ENCODE data around the gene HLCS.

The HLCS gene

DNA sequence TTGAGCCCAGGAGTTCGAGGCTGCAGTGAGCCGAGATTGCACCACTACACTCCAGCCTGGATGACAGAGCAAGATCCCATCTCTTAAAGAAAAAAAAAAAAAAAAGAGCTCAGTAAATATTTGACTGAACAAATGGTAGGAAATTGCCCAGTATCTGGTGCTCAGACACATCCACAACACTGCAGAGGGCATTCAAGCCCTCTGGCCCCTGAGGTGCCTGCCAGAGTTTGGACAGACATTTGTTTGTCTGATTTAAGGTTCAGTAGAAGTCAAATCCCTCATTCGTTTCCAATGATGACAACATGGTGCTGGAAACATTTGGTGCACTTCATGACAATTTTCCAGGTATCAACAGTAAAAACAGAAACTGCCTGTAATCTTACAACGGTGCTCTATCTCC is 86.6 kb downstream of the HLCS start:
- no peak for FAIRE-seq

DNA sequence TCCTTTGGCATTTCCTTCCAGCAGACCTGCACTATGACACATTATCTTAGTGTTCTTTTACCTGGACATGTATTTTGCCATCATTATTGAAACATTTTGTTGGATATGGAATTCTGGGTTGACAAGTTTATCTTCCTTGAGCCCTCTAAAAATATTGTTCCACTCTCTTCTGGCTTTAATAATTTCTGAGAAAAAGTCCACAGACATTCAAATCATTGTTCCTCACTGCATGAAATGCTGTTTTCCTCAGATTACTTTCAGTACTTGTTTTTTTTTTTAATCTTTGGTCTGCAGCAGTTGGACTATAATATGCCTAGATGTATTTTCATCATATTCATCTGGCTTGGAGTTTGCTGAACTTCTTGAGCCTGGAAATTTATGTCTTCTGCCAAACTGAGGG is 88.7 kb downstream of the HLCS start:
- FAIRE-seq: no peak

DNA sequence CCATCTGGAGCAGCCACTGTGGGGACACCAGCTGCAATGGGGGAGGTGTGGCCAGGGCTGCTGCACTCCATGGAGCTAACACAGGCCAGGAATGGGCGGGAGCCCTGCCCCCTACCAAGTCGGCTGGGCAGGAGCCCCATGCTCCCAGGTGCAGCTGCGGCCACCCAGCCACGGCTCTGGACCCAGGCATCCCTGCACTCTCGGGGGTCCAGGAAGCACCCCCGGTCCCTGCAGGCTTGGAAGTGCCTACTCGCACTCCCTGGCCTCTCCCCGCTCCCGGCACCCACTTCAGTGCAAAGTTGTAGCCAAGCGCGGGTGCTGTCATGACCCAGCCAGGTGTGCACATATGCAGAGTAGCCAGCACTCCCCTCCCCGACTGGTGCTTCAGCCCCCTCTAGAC is 91.8 kb downstream of the HLCS start:
- no peak for FAIRE-seq

DNA sequence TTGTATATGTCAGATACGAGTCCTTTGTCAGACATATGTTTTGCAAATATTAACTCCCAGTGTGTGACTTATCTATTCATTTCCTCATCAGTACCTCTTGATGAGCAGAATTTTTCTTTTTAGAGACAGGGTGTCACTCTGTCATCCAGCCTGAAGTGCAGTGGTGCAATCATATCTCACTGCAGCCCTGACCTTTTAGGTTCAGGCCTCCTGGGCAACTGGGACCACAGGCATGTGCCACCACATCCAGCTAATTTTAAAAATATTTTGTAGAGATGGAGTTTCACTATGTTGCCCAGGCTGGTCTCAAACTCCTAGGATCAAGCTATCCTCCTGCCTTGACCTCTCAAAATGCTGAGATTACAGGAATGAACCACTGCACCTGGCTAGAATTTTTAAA is 93.0 kb downstream of the HLCS start:
- no peak for FAIRE-seq

DNA sequence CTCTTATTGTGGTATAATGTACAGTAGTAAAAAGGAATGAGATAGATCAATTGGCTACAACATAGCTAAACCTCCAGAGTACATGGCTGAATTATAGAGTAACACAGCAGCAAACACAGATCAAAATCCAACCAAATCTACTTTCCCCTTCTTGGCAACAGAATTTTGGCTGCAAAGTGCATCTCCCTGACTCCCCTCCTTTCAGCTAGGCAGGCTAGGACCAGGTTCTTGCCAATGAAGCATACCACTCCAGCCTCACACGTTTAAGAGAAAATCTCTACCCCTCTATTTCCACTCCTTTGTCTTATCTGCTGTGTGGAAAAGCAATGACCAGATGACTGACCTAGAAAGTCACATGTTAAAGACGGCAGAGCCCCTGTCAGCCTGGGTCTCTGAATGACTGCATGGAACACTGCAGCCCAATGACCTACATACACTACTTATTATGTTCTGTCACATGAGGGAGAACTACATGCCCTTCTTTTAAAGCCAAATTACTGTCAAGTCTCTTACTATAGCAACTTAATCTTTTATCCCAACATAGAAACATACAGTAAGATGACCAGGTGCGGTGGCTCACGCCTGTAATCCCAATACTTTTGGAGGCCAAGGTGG is 99.1 kb downstream of the HLCS start:
- FAIRE-seq: no peak

DNA sequence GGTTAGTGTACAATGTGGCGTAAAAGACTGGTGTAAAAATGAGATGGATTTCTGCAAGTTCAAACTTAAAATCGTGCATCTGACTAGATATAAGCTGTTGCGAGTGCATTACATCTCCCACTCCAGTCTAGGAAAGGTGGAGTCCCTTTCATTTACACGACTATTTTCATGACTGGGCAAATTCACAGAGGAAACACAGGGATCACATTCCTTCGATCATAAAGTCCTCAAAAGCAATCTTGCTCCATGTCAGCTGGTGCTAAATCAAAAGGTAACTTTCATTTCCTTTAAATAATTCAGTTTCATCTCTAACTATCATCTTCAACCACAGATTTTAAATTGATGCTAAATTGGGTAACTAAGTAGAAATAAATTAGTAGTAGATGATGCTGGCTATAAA is 100.0 kb downstream of the HLCS start:
- FAIRE-seq: no peak

DNA sequence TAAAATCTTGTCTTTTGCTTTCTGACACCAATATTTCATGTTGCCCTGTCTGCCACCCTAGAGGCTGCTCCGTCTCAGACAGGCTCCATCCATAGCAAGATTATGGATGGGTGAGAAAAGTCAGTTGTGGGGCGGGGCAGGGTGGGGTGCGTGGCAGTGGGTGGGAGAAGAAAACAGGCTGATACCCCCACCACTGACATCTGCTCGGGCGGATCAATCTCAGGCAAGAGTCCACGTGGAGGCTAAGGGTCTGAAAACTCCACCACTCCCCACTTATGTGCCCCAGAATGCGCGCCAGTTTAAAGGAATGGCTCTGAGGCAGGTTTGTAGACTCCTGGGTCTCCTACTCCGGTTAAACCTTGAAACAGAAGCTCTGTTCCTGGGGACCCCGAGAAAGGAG is 101.5 kb downstream of the HLCS start:
- FAIRE-seq: no peak

DNA sequence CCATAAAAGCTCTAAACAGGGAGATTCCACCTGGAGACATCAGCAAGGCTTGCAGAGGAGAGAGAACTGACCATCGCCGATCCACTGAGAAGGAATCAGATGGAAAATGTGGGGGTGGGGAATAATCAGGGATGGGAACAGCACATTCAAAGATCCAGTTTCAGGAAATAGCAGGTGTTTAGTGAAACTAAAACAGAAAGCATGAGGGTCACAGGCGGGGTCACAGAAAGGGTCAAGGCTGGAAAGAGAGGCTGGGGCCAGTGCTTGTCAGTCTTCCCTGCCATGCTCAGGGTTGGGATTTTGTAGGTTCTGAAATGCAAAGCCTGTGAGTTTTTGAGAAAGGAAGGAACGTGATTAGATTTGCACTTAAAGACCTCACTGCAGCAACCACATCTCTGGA is 103.2 kb downstream of the HLCS start:
- FAIRE-seq: no peak

DNA sequence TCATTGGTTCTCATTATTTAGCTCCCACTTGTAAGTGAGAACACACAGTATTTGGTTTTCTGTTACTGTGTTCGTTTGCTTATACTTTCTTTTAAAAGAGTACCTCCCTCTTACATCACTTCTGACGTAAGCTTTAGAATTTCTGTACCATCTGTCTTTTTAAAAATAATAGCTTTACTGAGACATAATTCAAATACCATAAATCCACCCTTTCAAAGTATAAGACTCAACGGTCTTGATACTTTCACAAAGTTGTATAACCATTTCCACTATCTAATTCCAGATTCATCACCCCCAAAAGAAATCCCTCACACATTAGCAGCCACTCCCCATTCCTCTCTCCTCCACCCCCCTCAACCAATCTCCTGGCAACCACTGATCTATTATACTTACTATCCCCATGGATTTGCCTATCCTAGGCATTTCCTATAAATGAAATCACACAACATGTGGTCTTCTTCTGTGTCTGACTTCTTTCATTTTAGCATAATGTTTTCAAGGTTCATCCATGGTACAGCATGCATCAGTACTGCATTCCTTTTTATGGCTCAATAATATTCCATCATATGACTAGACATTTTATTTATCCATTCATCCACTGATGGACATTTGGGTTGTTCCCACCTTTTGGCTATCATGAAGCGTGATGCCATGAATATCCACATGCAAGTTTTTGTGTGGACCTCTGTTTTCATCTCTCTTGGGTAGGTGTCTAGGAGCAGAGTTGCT is 104.7 kb downstream of the HLCS start:
- no peak for FAIRE-seq

DNA sequence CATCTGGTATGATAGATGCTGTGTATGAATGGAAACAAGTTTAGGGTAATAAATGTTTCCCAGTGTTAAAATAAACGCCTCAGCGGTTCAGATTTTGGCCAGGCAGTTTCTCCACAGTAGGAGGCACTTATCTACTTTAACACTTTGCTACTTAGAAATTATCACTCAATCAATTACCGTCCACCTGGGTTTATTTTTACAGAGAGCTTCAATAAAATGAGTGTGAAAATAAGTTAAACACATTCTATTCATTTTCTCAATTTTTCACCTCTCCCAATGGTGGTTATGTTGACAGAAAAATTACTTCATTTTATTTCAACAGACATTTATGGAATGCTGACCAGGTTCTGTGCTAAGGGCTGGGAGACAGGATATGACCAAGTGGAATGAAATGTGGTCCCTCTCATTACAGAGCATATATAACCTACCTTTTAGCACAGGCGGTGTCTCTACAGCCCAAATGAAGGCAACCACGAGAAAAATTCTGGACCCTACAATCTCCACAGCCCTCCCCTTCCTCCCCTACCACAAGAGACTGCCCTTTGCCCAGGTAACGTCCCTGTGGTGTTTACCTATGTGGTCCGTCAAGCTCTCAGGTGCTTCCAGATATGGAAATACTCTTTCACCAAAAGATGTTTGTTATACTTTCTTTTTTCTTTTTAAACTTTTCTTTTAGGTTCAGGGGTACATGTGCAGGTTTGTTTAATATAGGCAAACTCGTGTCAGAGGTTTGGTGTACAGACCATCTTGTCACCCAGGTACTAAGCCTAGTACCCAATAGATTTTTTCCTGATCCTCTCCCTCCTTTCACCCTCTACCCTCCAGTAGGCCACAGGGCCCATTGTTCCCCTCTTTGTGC is 105.5 kb downstream of the HLCS start:
- no peak for FAIRE-seq

DNA sequence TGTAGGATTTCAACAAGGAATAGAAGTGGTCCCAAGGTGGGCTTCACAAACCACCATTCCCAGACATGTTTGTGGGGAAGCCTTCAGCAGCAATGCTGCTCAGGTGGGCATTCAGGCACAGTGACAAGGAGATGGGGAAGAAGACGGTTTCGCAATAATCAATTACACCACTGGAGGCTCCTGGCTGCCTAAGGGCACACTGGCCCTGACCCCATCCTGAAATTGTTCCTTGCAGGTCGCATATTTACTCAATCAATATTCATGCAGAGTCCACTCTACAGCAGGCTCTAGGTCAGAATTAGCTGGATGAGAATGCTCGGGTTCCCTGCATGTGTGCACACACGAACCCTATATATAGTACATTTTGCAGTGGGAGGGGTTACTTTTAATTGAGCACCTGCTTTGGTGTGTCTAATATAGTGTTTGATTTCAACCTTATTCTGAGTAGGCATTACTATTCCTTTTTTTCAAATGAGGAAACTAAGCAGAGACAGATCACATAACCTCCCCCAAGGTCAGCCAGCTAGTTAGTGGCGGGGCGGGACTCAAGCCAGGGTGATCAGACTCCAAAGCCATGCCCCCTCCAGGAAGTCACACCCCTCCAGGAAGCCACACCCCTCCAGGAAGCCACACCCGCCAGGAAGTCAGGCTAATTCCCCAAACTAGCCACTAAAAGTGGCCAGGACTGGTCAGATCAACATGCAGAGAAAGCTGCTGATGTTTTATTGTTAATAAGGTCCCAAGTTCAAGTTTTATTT is 106.5 kb downstream of the HLCS start:
- FAIRE-seq: no peak

DNA sequence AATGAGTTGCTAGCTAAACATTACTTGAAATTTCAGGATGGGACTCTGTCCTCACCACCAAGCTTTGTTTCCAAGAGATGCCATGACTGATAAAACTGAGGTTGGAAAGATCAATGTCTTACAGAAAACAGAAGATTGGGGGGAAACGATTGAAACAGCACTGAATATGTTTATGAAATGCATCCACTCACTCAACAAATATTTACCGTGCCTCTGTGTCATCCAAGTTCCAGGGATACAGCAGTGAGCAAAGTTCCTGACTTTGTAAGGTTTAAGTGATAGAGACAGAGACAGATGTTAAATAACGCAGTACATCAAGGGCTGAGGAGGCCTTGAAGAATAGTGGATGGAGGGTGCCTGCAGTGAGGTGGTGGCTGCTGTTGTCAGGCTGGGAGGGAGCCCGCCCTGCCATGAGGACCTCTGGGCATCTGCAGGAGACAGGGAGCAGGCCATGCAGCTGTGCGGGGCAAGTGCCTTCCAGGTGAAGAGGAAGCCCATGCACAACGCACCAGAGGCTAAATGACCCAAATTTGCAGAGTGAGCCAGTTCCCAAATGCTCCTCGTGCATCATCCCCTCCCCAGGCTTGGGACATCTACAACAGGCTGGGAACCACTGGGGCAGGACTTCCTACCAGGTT is 108.0 kb downstream of the HLCS start:
- FAIRE-seq: no peak

DNA sequence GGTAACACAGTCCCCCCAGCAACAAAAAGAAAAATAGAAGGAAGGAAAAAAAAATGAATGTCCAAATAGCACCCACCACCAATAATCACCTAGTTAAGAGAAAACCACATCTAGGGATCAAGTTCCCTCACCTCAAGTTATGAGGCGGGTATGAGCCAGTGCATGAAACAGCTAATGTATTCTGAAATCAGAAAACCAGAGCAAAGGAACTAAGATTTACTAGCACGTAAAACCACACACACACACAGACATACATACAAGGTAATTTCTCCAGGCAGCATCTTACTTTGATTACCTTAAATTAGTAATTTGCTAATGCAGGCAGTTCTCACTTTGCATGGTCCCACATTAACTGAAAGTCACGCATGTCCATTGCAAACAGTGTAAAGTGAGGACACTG is 109.8 kb downstream of the HLCS start:
- no peak for FAIRE-seq

DNA sequence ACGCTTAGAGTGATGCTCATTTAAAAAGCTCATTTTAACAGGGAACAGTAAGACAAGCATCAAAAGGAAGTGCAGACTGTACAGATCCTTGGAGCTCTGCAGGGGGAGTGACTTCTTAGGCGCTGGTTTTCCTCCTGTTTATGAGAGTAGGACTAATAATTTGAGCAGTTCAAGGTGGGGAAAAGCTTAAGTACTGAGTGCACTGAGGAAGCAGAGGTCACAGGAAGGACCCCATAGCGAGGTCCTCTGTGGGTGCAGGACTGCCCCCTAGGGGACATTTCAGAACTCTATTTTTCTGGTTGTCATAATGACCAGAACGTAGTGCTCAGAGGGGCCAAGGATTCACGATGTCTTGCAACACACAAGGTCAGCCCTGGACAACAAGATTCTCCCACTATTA is 112.1 kb downstream of the HLCS start:
- no peak for FAIRE-seq

DNA sequence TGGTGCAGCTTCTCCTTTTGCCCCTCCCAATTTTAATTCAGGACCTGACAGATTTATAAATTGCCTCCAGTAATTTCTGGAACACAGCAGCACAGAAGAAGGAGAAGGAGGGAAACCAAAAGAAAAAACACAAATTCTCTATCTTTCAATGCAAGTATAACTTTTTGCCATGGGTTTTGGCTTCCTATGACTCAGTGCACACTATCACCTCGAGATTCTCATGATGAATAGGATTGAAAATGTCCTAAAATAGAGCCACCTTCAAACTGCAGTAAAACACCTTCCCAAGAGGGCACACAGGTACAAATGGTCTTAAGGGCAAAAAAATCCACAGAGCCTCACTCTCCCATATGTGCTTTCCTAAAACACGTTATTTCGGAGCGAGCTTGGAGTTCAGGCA is 113.6 kb downstream of the HLCS start:
- no peak for FAIRE-seq

DNA sequence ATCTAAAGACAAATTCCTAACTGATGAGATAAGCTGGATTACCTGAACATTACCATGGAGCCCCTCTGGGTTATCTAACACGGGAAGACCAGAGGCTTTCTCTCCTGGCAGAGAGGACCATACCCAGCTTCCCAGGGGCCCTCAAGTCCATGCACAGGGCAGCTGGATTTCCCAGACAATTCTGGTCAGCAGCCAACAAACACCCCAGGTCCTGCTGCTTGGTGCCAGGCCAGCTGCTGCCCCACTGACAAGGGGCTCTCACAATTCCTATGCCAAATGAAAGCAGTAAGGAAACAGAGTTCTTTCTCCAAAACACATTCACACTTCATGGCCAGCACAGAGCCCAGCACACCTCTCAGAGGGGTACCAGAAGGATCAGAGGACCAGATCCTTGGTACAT is 114.2 kb downstream of the HLCS start:
- FAIRE-seq: no peak

DNA sequence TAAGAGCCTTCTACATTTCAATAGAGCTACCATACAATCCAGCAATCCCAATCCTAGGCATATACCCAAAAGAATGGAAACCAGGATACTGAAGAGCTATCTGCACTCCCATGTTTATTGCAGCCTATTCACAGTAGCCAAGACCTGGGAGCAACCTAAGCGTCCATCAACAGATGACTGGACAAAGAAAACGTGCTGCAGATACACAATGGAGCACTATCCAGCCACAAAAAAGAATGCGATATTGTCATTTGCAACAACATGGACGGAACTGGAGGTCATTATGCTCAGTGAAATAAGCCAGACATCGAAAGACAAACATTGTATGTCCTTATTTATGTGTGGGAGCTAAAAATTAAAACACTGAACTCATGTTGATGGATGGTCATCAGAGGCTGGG is 115.3 kb downstream of the HLCS start:
- no peak for FAIRE-seq

DNA sequence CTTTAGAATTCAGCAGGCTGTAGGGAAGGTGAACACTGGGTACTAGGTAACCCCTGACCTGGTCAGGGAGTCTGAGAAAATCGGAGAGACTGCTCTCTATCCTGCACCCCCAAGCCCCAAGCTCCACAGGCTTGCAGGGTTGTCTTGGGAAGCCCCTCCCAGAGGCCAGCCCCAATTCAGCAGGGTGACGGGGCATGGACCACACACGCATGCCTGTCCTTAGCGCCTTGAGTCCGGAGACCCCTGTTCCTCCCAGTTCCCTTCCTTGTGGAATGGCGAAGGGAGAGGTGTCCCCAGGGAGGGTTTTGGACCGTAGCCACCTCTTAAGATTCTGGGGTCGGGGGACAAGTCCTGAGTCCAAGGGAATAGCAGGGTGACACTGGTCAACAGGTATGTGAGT is 116.1 kb downstream of the HLCS start:
- FAIRE-seq: no peak

DNA sequence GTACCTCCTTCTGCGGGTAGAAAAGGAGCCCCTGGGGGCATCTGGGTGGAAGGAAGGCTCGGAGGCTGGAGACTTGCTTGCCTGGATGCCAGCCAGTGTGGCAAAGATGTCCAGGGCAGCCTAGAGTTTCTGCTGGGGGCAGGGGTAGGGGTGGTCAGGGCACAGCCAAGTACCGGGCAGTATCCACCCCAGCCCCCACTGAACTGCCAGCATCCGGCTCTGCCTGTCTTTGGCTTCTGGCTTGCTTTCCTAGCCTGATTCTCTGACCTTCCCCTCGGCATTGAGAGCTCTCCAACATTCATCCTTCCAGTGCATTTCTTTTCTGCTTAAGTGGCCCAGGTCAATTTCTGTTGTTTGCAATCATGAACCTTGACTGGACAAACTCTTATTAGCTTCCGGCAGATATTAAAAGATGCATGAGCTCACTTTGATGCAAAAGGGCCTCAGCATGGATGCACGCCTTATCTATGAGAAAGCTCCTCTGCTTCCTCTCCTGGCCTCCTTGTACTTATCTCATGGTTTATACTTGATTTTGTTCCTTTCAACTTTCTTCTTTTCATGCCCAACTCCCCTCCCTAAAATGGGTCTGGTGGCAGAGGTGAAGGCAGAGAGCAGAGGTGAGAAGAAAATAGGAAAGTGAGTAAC is 116.9 kb downstream of the HLCS start:
- no peak for FAIRE-seq

DNA sequence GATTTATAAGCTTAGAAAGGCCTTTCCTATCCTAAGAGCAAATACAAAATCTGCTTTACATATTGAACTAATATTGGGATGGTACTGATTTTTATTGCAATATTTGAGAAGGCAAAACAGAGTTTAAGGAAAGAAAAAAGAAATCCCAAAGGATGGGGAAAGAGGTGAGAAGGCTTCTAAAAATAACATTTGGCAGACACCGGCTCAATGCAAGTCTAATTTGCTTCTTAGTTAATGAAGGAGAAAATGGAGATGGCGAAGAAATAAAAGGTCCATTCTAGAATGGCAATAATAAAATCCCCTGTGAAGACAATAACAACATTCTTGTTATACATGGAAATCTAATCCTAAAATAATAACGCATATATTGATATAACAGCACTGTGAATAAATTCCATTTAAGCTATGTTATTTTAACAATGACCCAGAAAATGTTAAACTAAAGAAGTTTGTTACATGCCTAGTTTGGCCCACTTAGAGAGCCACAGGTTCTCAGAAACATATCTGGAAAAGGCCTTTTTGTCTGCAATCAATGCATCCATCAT is 117.7 kb downstream of the HLCS start:
- no peak for FAIRE-seq

DNA sequence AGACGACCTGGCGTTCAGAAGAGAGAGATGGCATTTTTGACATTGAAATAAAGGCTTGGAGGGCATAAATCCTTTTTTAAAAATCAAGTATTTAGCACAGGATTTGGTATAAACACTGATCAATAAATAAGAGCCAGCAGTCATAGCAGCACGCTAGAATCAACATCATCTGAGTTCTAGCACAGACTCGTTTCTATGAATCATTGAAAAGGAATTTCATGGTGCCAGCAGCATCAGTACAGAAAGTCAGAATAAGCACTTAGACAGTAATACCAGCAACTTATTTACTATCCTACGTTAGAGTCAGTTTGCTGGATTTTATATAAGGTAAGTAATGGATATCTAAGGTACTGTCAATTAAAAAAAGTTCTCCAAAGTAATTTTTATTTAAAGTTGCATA is 119.3 kb downstream of the HLCS start:
- FAIRE-seq: no peak

DNA sequence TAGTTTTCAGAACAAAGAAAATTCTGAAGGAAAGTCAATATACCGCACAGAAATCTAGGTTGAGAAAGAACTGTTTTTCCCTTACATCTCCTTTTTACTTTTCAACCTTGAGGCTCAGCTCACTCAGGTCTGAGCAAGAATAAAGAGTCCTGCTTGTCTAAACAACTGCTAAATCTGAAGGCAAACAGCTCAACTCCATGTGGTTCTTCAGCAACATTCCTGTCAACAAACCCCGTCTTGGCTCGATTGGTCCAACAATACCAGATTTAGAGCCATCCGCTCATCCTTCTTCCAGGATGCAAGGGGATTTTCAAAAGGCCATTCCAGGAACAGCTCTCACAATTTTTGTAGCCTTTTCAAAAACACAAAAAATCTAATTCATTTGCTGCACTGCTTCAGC is 119.8 kb downstream of the HLCS start:
- no peak for FAIRE-seq

Measured in endometrium (tissue), 2 donors.